Suprapubic skin (tissue), 3 donors: ENCODE measurements around the gene HSPA14.

ENCODE experiments used
- EP300 ChIP-seq: sonication (generic); formaldehyde crosslinking; IDR thresholded peaks from one replicate; pipeline ENCODE4 v1.6.1; 2017; ENCODE audit warnings: antibody characterized with exemption
- POLR2A ChIP-seq, 2 donors: fragments of 450-650 bp; IDR thresholded peaks; one replicate each; pipeline ENCODE4 v1.6.1; 2017; ENCODE audit warnings: antibody characterized with exemption in 2 of 2, mild to moderate bottlenecking in 2 of 2, moderate library complexity in 2 of 2
- TF ChIP-seq, protein P1 (sequence below), 2 donors: fragments of 200-600 bp in 1 of 2; fragments of 450-650 bp in 1 of 2; sonication (generic) in 1 of 2; IDR thresholded peaks; one replicate each; pipeline ENCODE4 v1.5.1; 2016 to 2019; ENCODE audit warnings: antibody characterized with exemption in 2 of 2, mild to moderate bottlenecking in 1 of 2, moderate library complexity in 1 of 2

DNA sequence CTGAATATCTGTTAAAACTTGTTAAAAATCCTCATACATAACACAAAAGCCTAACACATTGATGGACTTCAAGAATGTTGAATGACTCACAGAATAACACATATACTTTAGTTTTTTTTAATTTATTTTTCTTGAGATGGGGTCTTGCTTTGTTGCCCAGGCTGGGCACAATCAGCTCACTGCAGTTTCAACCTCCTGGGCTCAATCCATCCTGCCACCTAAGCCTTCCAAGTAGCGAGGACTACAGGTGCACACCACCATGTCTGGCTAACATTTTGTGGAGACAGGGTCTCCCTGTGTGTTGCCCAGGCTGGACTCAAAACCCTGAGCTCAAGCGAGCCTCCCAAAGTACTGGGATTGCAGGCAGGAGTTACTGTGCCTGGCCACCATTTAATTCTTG lies 68.7 kb downstream of the HSPA14 start:
- TF ChIP-seq, protein P1, sequence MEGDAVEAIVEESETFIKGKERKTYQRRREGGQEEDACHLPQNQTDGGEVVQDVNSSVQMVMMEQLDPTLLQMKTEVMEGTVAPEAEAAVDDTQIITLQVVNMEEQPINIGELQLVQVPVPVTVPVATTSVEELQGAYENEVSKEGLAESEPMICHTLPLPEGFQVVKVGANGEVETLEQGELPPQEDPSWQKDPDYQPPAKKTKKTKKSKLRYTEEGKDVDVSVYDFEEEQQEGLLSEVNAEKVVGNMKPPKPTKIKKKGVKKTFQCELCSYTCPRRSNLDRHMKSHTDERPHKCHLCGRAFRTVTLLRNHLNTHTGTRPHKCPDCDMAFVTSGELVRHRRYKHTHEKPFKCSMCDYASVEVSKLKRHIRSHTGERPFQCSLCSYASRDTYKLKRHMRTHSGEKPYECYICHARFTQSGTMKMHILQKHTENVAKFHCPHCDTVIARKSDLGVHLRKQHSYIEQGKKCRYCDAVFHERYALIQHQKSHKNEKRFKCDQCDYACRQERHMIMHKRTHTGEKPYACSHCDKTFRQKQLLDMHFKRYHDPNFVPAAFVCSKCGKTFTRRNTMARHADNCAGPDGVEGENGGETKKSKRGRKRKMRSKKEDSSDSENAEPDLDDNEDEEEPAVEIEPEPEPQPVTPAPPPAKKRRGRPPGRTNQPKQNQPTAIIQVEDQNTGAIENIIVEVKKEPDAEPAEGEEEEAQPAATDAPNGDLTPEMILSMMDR (IDR thresholded peaks at IDR 0.05) = no peak
- TF ChIP-seq EP300 = no peak
- no peak for TF ChIP-seq POLR2A (IDR thresholded peaks at IDR 0.05)
